A549 (cell line): ENCODE results near the gene PRELP. TPM values are rescaled to one million over a fixed set of nuclear protein-coding genes. Genes with fewer than 3 reads are reported as not detected.

Source experiments
- ATAC-seq, 2 experiments: fragments of 200-7000 bp in 1 of 2; fragments of >200 bp in 1 of 2; cut with Nextera tagmentation in 1 of 2; cut with Tn5 transposase in 1 of 2; 3 replicates each; pipeline versions ENCODE4 v1.8.0 to v1.9.1; 2018 to 2020; ENCODE audit warnings: mild to moderate bottlenecking in 1 of 2, moderate library complexity in 1 of 2
- CTCF ChIA-PET: fragments of 300-600 bp; sonication (Branson Sonifier 250); formaldehyde crosslinking; extraction: SDS; loops from one replicate; lab custom pipeline; 2021; ENCODE audit warnings: antibody characterized with exemption, inconsistent platforms; lab: Yijun Ruan, JAX
- POLR2A ChIA-PET: fragments of 350-600 bp; formaldehyde crosslinking; extraction: SDS; loops from one replicate; lab custom pipeline; 2021; ENCODE audit warnings: antibody characterized with exemption, inconsistent platforms; lab: Yijun Ruan, JAX
- DNase-seq, 2 experiments: peaks; one replicate each; pipeline versions ENCODE4 v3.0.0 to v3.0.0-alpha.2; 2011 to 2016; ENCODE audit warnings: low read depth in 1 of 2, low spot score in 1 of 2
- FAIRE-seq: peaks from 2 replicates; lab custom pipeline; 2011; peaks lifted over from hg19 to GRCh38; lab: Jason Lieb, UNC
- H3K27ac ChIP-seq, 2 experiments: fragments of >200 bp; sonication (Bioruptor Twin); formaldehyde crosslinking; 3 replicates each; pipeline ENCODE4 v1.5.1; 2016 to 2017
- H3K4me1 ChIP-seq: fragments of >200 bp; sonication (Bioruptor Twin); formaldehyde crosslinking; 3 replicates; pipeline ENCODE4 v1.6.1; 2016
- H3K4me2 ChIP-seq: fragments of >200 bp; sonication (Bioruptor Twin); formaldehyde crosslinking; 3 replicates; pipeline ENCODE4 v1.6.1; 2016
- H3K4me3 ChIP-seq: fragments of >200 bp; sonication (Bioruptor Twin); formaldehyde crosslinking; 3 replicates; pipeline ENCODE4 v1.5.1; 2016
- H3K9me3 ChIP-seq: fragments of >200 bp; sonication (Bioruptor Twin); formaldehyde crosslinking; 3 replicates; pipeline ENCODE4 v1.6.1; 2016
- BCL3 ChIP-seq: fragments of >200 bp; sonication (Bioruptor Twin); formaldehyde crosslinking; IDR thresholded peaks from 3 replicates; pipeline ENCODE4 v1.6.1; 2016
- CBX2 ChIP-seq: fragments of 200-600 bp; sonication (generic); IDR thresholded peaks from 2 replicates; pipeline ENCODE4 v1.6.1; 2016; ENCODE audit warnings: low read depth, mild to moderate bottlenecking, borderline replicate concordance
- EHMT2 ChIP-seq: fragments of 200-600 bp; sonication (generic); IDR thresholded peaks from 2 replicates; pipeline ENCODE4 v1.6.1; 2016; ENCODE audit warnings: antibody characterized with exemption, low read depth, mild to moderate bottlenecking, moderate library complexity
- EP300 ChIP-seq, 2 experiments: fragments of >200 bp; sonication (Bioruptor Twin); formaldehyde crosslinking; IDR thresholded peaks; 2 replicates in 1 of 2; 3 replicates in 1 of 2; pipeline ENCODE4 v1.6.1; 2016 to 2017
- ESRRA ChIP-seq: fragments of 150-350 bp; IDR thresholded peaks from 2 replicates; pipeline ENCODE4 v1.6.1; 2014; ENCODE audit warnings: mild to moderate bottlenecking, low read length, borderline replicate concordance
- FOSB ChIP-seq: fragments of 250-450 bp; sonication (Bioruptor Pico); IDR thresholded peaks from 2 replicates; pipeline ENCODE4 v1.5.0; 2020; ENCODE audit warnings: mild to moderate bottlenecking, moderate library complexity
- FOSL2 ChIP-seq, 2 experiments: fragments of 450-650 bp in 1 of 2; fragments of >200 bp in 1 of 2; sonication (Bioruptor Twin) in 1 of 2; formaldehyde crosslinking; IDR thresholded peaks; 2 replicates each; pipeline versions ENCODE4 v1.5.0 to v1.6.1; 2016 to 2020; ENCODE audit warnings: mild to moderate bottlenecking in 1 of 2, moderate library complexity in 1 of 2
- GATA3 ChIP-seq: IDR thresholded peaks from 2 replicates; pipeline ENCODE4 v1.6.1; 2012; ENCODE audit warnings: borderline replicate concordance
- HES2 ChIP-seq: fragments of >200 bp; sonication (Bioruptor Twin); formaldehyde crosslinking; IDR thresholded peaks from 2 replicates; pipeline ENCODE4 v1.6.1; 2016
- HMGXB4 ChIP-seq: fragments of 250-450 bp; sonication (Bioruptor Pico); IDR thresholded peaks from 2 replicates; pipeline ENCODE4 v1.5.0; 2021; ENCODE audit warnings: mild to moderate bottlenecking, moderate library complexity, borderline replicate concordance
- HOXA7 ChIP-seq: fragments of 250-450 bp; sonication (Bioruptor Pico); IDR thresholded peaks from 2 replicates; pipeline ENCODE4 v1.5.0; 2020; ENCODE audit warnings: mild to moderate bottlenecking, moderate library complexity
- HOXB5 ChIP-seq: fragments of 250-450 bp; sonication (Bioruptor Pico); IDR thresholded peaks from 2 replicates; pipeline ENCODE4 v1.5.0; 2020; ENCODE audit warnings: mild to moderate bottlenecking, moderate library complexity
- POLR2AphosphoS2 ChIP-seq: conservative IDR thresholded peaks from 2 replicates; pipeline ENCODE4 v1.6.1; 2012; ENCODE audit warnings: low read length, improper control_type of control experiment, inconsistent platforms
- RARB ChIP-seq: fragments of 250-450 bp; sonication (Bioruptor Pico); IDR thresholded peaks from 2 replicates; pipeline ENCODE4 v1.8.0; 2021; ENCODE audit warnings: mild to moderate bottlenecking, moderate library complexity
- RCOR1 ChIP-seq: fragments of 150-350 bp; IDR thresholded peaks from 2 replicates; pipeline ENCODE4 v1.6.1; 2014; ENCODE audit warnings: antibody characterized with exemption, low read length, low read depth
- REST ChIP-seq: fragments of 200-600 bp; sonication (generic); IDR thresholded peaks from 2 replicates; pipeline ENCODE4 v1.6.1; 2016; ENCODE audit warnings: antibody characterized with exemption, mild to moderate bottlenecking, moderate library complexity
- SMC3 ChIP-seq: fragments of >200 bp; sonication (Bioruptor Twin); formaldehyde crosslinking; IDR thresholded peaks from 3 replicates; pipeline ENCODE4 v1.6.1; 2018; ENCODE audit warnings: inconsistent platforms
- TFCP2L1 ChIP-seq: fragments of 250-450 bp; sonication (Bioruptor Pico); IDR thresholded peaks from 2 replicates; pipeline ENCODE4 v1.5.0; 2021; ENCODE audit warnings: mild to moderate bottlenecking
- ZNF302 ChIP-seq: fragments of 250-450 bp; sonication (Bioruptor Pico); IDR thresholded peaks from 2 replicates; pipeline ENCODE4 v1.9.0; 2021; ENCODE audit warnings: inconsistent platforms, mild to moderate bottlenecking, moderate library complexity
- ZSCAN20 ChIP-seq: fragments of 250-450 bp; sonication (Bioruptor Pico); IDR thresholded peaks from 2 replicates; pipeline ENCODE4 v1.8.0; 2022; ENCODE audit warnings: mild to moderate bottlenecking, moderate library complexity
- WGBS: methylation state at CpG from one replicate; pipeline ENCODE4 v1.1.6; 2017; ENCODE audit errors: missing lambda C conversion rate; 5-methylcytosine and 5-hydroxymethylcytosine counted together
- polyA plus RNA-seq, 4 experiments: library from polyadenylated mRNA; depleted of rRNA in 3 of 4; stranded (reverse); fragments of >200 nt; fragmentation: RNase III in 1 of 4; extraction: RNeasy Plus Mini Kit Qiagen cat#74134 plus additional on column Dnase treatment in 1 of 4; gene quantifications; 2 replicates in 3 of 4; 3 replicates in 1 of 4; pipeline ENCODE4 v1.2.3, GENCODE V29; 2011 to 2017

Gene PRELP
- polyA plus RNA-seq, 2 of the 4 experiments (the other 2 are of a cell fraction): not detected

GRCh38 chr1:203499643-203500278 lies 24.2 kb downstream of the PRELP start:
- TF ChIP-seq REST (no peak), SMC3 (no peak), HMGXB4 (no peak), RCOR1 (no peak), HOXB5 (CRISPR knock-in tag) (no peak), HOXA7 (CRISPR knock-in tag) (no peak), ZNF302 (CRISPR knock-in tag) (no peak), RARB (no peak), GATA3 (no peak), TFCP2L1 (no peak)
- TF ChIP-seq, all 56 proteins: peak for 0
- Histone ChIP-seq H3K9me3 (no peaks in the 10 kb centered on the region), H3K4me2 (no peak overlapping the region), H3K4me3 (no peak overlapping the region), H3K4me1 (peaks cover under 1% of the 10 kb centered on the region; the same call in 1 of the 3 replicates), H3K27ac (no peak overlapping the region)
- DNase-seq (no peak), ATAC-seq (no peak), FAIRE-seq (no peak)
- ChIA-PET CTCF (interaction anchor here (0.9 to 5.1 kb wide), 4 partner anchors 12 to 230 kb away, joined by 3 to 20 read pairs (median 10); no protein-coding TSS in a partner anchor), POLR2A (interaction anchor here (0.6 kb wide), 1 partner anchor 100 kb away, joined by 3 read pairs; no protein-coding TSS in a partner anchor)
- WGBS: 87% methylated on average over 7 of the region's 7 CpGs

GRCh38 chr1:203500279-203500678 lies 24.7 kb downstream of the PRELP start:
- WGBS: 73% methylated on average over 1 of the region's 1 CpG
- Histone ChIP-seq H3K4me2 (no peak overlapping the region), H3K27ac (no peak overlapping the region), H3K4me3 (no peak overlapping the region), H3K9me3 (no peaks in the 10 kb centered on the region), H3K4me1 (peaks cover 3% of the 10 kb centered on the region; the same call in 1 of the 3 replicates)
- no peak for FAIRE-seq
- no peak for DNase-seq
- ATAC-seq: no peak
- no peak for TF ChIP-seq POLR2AphosphoS2
- TF ChIP-seq BCL3: no peak
- TF ChIP-seq EHMT2: no peak
- TF ChIP-seq EP300 (IDR thresholded peaks at IDR 0.05): no peak
- TF ChIP-seq ESRRA: no peak
- no peak for TF ChIP-seq RARB
- TF ChIP-seq HES2: no peak
- no peak for TF ChIP-seq ZSCAN20 (CRISPR knock-in tag)
- no peak for TF ChIP-seq SMC3
- TF ChIP-seq FOSB (CRISPR knock-in tag): no peak
- no peak for TF ChIP-seq FOSL2 (IDR thresholded peaks at IDR 0.05)
- TF ChIP-seq FOSL2 (CRISPR knock-in tag; IDR thresholded peaks at IDR 0.05): no peak
- no peak for TF ChIP-seq CBX2
- TF ChIP-seq TFCP2L1: no peak
- CTCF ChIA-PET: interaction anchor here (1.3 to 1.6 kb wide), 2 partner anchors 202 to 230 kb away, joined by 4 to 16 read pairs; no protein-coding TSS in a partner anchor
- POLR2A ChIA-PET: no interaction called here
